Stimulated activated CD4-positive, alpha-beta T cell treated with anti-CD3 and anti-CD28 coated beads, TNF-alpha, amount 100 ng/mL, for 1 hour (primary cell): Measurements from ENCODE around the gene SPTY2D1.
"Not testable (repeated sequence)": the region's sequence is repeated elsewhere in the genome, so short reads cannot be mapped to it uniquely, and the experiment has no call there.

Experiments
- DNase-seq, 3 donors: peaks; one replicate each; pipeline ENCODE4 v3.0.0-alpha.2; 2020; ENCODE audit warnings: low read depth in 3 of 3, low spot score in 1 of 3

SPTY2D1 gene

DNA sequence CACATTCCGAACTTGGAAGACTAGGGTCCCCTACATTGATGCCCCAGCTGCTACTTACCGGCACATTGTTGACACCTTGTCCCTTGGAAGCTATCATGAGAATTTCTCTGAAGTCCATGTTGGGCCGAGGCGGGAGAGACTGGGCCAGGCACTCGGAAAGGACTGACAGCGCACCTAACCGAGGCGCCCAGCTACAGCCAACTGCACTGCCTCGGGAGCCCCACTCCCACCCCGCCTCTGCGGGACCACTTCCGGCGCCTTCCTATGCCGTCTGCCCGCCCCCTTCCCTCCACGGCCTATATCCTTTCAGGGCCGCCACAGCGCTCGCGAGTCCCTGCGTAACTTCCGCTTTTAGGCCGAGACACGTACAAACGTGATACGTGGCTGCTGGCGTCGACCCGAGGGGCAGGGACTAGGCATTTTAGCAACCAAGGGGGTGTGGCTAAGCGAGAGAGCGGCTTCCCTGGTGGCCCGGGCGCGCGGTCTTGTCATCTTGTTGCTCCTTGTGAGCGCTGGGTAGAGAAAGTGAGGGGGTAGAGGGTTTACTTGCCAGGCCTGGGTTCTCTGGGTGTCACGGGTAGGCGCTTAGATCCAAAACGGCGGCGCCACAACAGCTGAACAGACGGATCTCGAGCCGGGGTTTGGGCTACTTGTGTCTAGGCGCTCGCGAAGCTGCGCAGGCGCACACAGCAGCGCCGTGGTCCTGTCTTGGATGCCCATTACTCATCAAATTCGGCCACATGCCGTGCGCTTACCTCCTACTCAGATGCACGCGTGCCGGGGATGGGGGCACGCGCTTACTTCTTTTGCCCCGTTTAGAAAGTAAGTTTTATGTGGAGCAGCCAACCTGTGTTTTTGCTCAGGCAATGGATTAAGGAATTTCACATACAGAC, at the start of gene SPTY2D1:
SPTY2D1 (minus strand) TSS at position 203 of the 893 bp plus-strand sequence; CDS start at position 118, 85 bp downstream.
- peak; percentile 89 to 92 (median 92) for DNase-seq

DNA sequence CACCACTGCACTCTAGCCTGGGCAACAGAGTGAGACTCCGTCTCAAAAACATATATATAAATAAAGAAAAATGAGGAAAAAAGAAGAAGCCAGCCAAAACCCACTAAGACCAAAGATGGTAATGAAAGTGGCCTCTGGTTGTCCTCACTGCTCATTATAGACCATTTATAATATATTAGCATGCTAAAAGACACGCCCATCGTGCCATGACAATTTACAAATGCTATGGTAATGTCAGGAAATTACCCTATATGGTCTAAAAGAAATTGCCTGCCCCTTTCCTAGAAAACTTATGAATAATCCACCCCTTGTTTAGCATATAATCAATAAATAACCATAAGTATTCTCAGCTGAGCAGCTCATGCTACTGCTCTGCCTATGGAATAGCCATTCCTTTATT, 48.3 kb upstream of the SPTY2D1 start:
- DNase-seq, result no peak

DNA sequence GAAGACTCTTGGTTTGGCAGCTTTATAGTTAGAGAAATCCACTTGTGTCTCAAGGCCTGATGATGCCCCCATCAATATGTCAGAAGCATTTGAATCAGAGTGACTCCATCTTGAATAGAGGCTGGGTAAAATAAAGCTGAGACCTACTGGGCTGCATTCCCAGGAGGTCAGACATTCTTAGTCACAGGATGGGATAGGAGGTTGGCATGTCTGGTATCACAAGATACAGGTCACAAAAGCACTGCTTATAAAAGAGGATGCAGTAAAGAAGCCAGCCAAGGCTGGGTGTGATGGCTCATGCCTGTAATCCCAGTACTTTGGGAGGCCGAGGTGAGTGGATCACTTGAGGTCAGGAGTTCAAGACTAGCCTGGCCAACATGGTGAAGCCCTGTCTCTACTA, 47.8 kb upstream of the SPTY2D1 start:
- DNase-seq, result not testable (repeated sequence)

DNA sequence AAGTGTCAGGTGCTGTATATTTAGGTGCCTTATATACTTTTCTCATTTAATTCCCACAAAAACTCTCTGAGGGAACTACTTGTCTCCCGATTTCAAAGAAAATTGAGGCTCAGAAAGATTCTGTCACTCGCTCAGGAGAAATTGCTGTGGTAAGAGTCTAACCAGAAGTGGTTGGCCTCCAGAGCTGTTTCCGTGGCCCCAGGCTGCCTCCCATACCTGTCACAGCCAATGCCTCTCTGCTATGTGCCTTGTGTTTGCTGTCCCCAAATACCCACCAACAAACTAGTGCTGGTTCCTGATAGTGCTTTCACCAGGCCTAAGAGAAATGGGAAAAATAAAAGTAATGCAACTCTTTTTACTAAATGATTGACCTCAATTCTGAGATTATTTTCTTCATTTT, 43.4 kb upstream of the SPTY2D1 start:
- DNase-seq, result no peak

DNA sequence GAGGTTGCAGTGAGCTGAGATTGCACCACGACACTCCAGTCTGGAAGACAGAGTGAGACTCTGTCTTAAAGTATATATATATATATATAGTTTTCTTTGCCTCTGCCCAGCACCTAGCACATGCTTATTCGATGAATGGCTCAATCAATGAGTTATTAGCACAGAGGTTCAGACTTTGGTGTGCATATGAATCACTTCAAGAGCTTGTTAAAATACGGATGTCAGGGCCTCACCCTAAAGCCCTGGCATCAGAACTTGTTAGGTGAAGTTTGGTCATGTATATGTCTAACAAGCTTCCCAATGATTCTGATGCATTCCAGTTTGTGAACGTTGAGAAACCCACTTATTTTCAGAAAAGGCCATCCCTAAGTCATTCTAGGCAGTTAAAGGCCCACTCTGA, 42.7 kb upstream of the SPTY2D1 start:
- DNase-seq, result no peak

GRCh38 chr11:18672209-18672608, 38.1 kb upstream of the SPTY2D1 start:
- DNase-seq, result peak in 2 of 3 donors; percentile 13 to 21

DNA sequence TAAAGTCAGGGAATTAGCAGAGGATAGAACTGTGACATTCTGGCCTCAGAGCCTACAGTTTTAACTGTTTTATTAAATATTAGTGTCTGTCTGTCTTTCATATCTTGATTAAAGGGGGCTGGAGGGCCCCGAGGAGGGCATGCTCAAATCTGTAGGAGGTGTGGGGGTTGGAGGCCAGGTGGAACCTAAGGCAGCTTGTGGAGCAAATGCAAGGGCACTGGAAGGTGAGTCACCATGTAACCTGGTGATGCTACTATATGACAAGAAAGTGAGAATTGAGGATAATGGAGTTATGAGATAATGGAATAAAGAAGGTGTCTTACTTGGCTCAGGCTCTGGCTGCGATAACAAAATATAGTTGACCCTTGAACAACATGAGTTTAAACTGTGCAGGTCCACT, 37.1 kb upstream of the SPTY2D1 start:
- DNase-seq, result no peak

DNA sequence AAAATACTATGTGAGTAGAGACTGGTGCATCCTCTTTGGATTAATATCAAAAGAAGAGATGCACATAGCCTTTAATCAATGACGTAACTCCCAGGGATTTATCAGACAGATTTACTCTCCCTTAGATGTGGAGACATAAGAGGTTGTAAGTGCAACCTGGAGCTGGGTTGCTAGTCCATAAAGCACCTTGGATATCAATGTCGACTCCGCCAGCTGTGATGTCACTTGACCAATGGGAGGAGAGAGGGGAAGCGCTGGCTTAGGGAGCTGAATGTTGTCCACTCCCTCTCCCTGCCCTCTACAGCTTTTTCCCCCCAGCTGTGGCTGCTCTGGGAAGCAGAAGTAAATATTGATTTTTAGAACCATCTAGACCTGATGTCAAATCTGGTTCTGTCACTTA, 35.6 kb upstream of the SPTY2D1 start:
- no peak for DNase-seq

- DNase-seq, result peak in 1 of 3 donors; percentile 1
Measured at GRCh38 chr11:18669219-18669596, 35.1 kb upstream of the SPTY2D1 start.

GRCh38 chr11:18668131-18668530, 34.0 kb upstream of the SPTY2D1 start:
- no peak for DNase-seq

DNA sequence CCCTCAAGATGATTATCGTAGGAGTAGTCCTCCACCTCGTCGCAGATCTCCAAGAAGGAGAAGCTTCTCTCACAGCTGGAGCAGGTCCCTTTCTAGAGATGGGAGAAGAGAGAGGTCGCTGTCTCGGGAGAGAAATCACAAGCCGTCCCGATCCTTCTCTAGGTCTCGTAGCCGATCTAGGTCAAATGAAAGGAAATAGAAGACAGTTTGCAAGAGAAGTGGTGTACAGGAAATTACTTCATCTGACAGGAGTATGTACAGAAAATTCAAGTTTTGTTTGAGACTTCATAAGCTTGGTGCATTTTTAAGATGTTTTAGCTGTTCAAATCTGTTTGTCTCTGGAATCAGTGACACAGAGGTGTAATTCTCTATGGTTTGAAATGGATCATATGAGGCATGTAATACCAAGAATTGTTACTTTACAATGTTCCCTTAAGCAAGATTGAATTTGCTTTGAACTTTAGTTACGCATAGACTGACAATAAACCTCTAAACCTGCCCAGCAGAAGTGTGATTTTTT, 31.3 kb upstream of the SPTY2D1 start:
- not testable (repeated sequence) for DNase-seq

DNA sequence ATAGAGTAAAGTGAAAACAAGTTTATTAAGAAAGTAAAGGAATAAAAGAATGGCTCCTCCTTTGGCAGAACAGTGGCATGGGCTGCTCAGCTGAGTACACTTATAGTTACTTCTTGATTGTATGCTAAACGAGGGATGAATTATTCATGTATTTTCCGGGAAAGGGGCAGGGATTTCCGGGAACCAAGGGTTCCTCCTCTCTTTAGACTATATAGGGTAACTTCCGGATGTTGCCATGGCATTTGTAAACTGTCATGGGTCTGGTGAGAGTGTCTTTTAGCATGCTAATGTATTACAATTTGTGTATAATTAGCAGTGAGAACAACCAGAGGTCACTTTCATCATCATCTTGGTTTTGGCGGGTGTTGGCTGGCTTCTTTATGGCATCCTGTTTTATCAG, 23.5 kb upstream of the SPTY2D1 start:
- DNase-seq, result no peak

GRCh38 chr11:18650859-18651557, 16.9 kb upstream of the SPTY2D1 start:
- DNase-seq, result peak in 1 of 3 donors; percentile 8

DNA sequence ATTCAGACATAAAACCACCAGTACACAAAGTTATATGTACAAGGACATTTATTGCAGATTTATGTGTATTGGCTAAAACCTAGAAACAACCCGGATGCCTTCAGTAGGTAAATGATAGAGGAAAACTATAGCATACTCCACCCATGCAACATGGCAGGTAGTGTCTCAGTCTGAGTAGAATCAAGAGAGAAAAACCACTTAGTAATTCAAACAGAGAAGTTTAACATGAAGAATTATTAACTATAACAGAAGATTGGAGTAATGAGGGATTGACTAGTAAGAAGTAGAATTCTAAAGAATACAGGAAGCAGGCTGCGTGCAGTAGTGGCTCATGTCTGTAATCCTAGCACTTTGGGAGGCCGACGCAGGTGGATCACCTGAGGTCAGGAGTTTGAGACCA, 16.2 kb upstream of the SPTY2D1 start:
- DNase-seq, result no peak

DNA sequence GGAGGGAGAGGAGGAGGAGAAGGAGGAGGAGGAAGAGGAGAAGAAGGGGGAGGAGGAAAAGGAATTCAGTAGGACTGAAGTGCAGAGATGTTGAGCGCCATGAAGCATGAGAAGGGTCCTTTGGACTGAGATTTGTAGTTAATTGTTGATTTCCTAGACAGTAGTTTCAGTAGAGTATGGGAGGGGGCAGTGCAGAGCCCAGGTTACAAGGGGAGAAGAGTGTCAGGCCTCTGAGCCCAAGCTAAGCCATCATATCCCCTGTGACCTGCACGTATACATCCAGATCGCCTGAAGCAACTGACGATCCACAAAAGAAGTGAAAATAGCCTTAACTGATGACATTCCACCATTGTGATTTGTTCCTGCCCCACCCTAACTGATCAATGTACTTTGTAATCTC, 8.9 kb upstream of the SPTY2D1 start:
- DNase-seq, result not testable (repeated sequence)

- no peak for DNase-seq
Measured at GRCh38 chr11:18641677-18642076, 7.5 kb upstream of the SPTY2D1 start.

DNA sequence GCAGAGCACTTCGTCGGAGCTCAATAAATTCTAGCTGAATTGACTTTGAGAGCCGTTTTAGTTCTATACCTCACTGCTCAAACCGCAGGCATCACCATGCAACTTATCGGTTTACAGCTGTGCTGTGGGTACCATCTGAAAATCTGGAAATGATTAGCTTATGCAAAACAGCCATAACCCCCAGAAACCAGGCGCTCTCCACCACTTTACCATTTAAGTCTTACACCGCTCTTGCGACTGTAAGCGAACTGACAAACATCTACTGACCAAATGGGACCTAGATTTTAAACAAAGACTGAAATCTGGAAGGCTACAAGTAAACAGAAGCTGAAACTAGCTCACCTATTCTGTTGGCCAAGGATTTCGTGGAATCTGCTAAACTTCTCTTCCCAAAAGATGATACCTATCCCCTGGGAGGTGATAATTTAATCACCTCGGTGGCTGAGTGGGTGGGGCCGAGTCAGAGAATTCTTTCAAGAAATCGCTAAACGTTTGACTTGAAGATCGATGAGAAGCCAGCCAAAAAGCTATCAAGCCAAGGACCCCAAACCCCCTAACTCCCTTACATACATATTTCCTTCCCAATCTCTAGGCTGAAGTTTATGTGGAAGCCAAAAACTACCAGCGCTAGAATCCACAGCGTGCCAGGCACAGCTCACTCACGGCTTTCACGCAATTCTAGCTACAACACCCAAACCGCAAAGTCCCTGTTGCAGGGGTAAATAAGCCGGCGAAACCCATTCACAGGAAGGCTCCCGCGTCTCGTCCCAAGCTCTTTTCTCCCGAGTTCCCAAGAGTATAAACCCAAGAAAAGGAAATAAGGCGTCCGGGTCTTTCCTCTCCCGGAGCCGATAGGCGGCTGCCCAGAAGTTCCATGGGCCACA, 644 bp downstream of the SPTY2D1 start:
- DNase-seq, result no peak

DNA sequence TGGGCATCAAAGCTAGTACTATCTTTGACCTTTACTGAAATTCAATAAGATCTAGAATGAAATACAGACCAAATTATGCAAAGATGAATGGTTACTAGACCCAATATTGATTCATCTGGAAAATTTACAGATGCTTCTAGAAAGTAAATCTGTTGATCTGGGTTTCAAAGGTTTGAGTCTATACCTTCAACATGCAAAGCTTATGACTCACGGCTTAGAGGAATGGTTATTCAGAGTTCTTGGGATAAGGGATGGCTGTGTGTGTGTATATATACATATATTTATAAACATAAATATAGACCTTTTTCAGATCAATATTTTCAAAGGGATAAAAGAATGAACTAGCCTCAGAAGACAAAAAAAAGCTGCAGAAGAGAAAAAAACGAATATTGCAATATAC, 1.3 kb downstream of the SPTY2D1 start:
- DNase-seq, result no peak

GRCh38 chr11:18624161-18624560, 10.0 kb downstream of the SPTY2D1 start:
- DNase-seq, result no peak

DNA sequence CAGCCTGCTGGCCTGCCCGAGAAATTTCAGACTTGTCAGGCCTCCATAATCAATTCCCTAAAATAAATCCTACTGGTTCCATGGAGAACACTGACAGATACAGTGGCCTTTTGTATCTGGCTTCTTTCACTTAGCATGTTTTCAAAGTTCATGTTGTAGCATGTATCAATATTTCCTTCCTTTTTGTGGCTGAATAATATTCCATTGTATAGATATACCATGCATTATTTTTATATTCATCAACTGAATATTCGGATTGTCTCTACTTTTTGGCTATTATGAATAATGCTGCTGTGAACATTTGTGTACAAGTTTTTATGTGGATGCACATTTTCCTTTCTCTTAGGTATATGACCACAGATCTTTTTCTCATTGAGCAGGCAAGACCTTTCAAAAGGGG, 10.4 kb downstream of the SPTY2D1 start:
- no peak for DNase-seq

GRCh38 chr11:18618342-18619025, 15.7 kb downstream of the SPTY2D1 start:
- no peak for DNase-seq
